SH-SY5Y (cell line): ENCODE data around the gene IPO11.

Experiments used
- GATA2 ChIP-seq: IDR thresholded peaks from 2 replicates; pipeline ENCODE4 v1.6.1; 2011; ENCODE audit warnings: mild to moderate bottlenecking, low read depth, low read length
- GATA3 ChIP-seq: IDR thresholded peaks from 2 replicates; pipeline ENCODE4 v1.6.1; 2011; ENCODE audit warnings: low read depth, mild to moderate bottlenecking, low read length, moderate library complexity

GRCh38 chr5:62372600-62372999 is 40.0 kb upstream of the IPO11 start:
- no peak for TF ChIP-seq GATA2
- no peak for TF ChIP-seq GATA3
